Measurements from ENCODE around the gene DCLK1.

The DCLK1 gene

DNA sequence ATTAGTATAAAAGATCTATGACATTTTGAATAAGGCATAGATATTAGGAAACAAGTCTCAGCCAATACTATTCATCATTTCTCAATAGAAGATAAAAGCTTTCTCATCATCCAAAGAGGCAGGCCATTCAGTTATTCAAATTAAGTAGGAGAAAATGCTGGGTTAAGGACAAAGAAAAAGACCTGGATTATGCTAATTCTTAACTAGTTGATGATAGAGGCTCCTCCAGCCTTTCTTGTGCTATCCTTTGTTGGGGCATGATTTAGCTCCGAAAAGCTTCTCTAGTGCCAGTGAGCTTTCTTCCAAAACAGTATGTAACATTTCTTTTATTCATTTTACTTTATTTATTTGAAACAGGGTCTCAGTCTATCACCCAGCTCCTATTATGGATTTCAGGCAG is 223.0 kb downstream of the DCLK1 start:
- no peak for DNase-seq
- no peak for TF ChIP-seq GATA1 (IDR thresholded peaks at IDR 0.05; ENCODE audit: low read depth, low read length)
- no peak for TF ChIP-seq POLR2A (IDR thresholded peaks at IDR 0.05; ENCODE audit: low read length)

DNA sequence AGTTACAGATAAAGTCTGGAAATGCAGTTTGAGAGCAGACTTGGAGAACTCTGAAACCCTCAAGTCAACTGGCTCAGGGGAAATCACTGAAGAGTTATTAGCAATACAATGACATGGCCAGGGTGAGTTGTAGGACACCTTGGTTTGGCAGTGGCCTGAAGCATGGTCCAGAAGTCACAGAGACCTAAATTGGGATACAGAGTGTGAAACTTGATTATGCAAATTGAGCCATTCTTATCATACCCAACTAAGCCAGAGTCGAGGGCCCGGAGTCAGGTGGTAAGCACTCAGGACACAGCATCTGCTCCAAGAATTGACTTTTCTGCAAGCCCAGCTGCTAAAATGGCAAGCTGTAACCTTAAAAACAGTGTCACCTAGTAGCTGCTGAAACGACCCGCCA is 224.5 kb downstream of the DCLK1 start:
- DNase-seq, result no peak
- no peak for TF ChIP-seq GATA1 (IDR thresholded peaks at IDR 0.05; ENCODE audit: low read depth, low read length)
- TF ChIP-seq POLR2A (IDR thresholded peaks at IDR 0.05; ENCODE audit: low read length), result no peak

DNA sequence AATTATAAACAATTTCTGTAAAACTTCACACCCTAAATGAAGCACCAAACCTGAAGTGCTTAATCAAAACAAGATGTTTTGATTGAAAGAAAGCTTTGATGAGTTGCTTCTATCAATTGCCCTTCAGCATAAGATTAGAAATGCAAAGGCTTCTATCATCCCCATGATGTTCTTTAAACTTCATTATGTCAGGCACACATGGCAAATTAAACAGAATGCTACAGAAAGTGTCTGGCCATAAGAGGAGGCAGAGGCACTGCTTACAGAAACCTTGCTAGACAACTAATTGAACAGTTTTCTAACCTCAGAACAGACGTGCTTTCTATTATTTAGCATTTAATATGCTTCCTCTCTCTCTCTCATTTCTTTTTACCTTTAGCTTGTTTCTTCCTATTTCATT is 228.1 kb downstream of the DCLK1 start:
- TF ChIP-seq POLR2A (IDR thresholded peaks at IDR 0.05; ENCODE audit: low read length) (no peak), GATA1 (IDR thresholded peaks at IDR 0.05; ENCODE audit: low read depth, low read length) (no peak)
- DNase-seq, result no peak

DNA sequence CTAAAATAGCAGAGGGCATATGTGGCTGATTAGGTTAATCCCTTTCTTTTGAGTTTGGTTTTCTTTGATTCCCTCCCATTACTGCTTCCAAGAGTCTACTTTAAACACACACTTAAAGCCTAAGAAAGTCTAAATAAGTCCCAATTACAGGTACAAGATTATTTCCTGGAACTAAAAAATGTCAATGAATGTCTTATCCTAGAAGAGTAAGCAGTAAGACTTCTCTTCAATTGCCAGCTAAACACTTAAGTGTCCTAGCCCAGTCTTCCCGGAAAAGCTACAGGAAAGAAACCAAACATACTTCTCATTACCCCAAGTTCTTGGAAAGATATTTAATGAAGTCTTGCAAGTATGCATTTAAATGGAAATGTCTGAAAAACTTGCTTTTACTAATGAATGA is 233.1 kb downstream of the DCLK1 start:
- no peak for DNase-seq
- TF ChIP-seq POLR2A (IDR thresholded peaks at IDR 0.05; ENCODE audit: low read length) (no peak), GATA1 (IDR thresholded peaks at IDR 0.05; ENCODE audit: low read depth, low read length) (no peak)

DNA sequence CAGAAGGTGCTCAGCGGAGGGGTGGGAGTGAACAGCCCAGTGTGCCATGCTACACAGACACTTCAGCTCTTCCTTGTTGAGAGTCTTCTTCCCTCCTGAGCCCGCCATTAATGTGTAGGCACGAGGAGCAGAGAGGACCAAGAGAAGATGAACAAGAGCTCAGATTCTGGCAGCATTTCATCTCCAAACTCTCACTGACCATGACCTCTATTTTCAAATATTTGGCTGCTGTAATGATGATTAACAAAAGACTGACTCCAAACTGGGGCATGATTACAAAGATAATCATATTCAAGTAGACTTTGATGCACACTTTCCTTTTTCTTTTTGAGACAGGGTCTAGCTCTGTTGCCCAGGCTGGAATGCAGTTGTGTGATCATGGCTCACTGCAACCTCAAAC is 236.5 kb downstream of the DCLK1 start:
- DNase-seq, result no peak
- TF ChIP-seq POLR2A (IDR thresholded peaks at IDR 0.05; ENCODE audit: low read length) (no peak), GATA1 (IDR thresholded peaks at IDR 0.05; ENCODE audit: low read depth, low read length) (no peak)

DNA sequence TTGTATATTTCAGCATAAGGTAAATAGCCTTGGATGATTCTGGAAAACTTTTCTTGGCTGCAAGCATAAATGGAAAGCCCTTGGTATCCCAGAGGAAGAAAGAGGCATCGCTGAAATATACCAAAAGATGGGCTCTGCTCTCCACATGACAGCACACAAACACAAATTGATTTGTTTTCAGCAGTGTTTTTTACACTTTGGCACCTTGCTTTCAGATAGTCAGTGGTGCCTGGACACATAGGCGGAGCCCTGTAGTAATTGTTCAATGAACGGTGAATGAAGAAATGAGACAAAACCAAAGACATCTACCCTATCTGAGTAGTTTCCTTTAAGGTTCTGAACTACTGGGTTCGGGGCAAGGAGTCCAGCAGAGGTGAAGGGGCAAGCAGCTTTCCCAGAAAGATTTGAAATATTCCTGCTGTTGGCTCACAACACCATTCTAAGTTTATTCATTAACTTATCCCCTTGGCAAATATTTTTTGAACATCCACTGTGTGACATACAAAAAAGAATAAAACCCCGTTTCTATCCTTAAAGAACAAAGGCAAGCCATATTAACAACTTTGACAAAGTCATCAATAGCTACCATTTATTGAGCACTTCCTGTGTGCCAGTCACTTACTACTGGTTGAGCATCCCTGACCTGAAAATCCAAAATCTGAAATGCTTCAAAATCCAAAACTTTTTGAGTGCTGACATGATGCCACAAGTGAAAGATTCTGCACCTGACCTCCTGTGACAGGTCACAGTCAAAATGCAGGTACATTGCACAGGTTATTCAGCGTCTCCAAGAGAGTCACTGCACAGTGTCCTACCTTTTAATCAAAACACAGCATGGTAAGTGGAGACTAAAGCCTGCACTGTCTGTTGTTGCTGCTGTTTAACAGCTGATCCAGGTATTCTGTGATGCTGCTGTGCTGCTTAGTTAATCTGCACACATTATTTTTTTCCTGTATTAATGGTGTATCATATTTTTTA is 238.1 kb downstream of the DCLK1 start:
- no peak for TF ChIP-seq POLR2A (IDR thresholded peaks at IDR 0.05; ENCODE audit: low read length)
- no peak for TF ChIP-seq GATA1 (IDR thresholded peaks at IDR 0.05; ENCODE audit: low read depth, low read length)
- DNase-seq, result no peak

DNA sequence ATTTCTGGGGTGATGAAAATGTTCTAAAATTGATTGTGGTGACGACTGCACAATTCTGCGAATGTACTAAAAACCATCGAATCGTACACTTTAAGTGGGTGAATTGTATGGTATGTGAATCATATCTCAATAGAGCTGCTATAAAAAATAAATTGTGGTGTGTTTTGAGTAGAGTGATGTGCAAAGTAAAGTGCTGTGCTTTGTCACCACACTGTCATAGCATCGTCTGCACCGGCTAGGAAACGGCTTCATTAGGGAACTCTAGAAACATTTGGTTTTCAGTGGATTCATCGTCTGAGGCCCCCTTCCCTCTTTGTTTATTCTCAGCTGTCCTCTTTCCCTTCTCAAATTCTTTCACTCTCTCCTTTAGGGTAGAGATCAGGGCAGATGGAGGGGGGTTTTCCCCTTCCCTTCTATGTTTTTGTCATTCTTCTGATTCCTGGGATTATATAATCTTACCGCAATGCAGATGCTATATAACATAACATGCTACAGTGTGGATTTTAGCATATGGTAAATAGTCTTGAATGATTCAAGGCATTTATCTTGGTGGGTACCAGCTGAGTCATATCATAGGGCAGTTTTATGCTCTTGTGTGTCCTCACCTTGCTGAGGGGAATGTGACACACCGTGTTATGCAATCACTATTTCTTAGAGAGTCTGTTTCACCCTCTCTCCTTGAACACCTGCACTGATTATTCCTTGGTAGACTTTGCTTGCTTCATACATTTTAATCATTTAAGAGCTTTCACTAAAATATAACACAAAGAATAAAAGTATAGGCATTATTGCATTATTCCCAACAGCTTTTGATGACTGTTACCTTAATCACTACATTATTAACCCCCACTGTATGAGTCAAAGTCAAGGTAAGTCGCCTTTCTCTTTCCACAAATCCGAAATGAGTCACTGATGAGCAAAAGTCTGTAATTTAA is 239.4 kb downstream of the DCLK1 start:
- TF ChIP-seq POLR2A (IDR thresholded peaks at IDR 0.05; ENCODE audit: low read length) (no peak), GATA1 (IDR thresholded peaks at IDR 0.05; ENCODE audit: low read depth, low read length) (no peak)
- DNase-seq, result no peak

DNA sequence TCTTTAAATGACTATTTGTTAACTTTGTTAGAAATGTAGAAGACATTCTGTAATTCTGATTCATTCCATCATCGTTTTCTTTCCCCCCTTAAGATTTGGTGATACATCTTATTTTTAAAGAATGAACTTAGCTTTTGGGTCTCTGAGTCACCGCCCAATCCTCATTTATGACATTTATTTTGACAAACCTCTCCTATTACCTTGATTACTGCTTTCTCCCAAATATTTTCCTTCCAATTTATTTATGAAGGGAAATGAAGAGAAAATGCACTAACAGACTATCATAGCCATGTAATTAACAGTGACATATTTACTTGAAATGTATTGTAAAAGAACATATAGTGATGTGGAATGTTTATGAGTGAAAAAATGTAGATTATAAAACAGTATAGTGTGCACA is 241.6 kb downstream of the DCLK1 start:
- no peak for TF ChIP-seq POLR2A (IDR thresholded peaks at IDR 0.05; ENCODE audit: low read length)
- DNase-seq, result no peak

DNA sequence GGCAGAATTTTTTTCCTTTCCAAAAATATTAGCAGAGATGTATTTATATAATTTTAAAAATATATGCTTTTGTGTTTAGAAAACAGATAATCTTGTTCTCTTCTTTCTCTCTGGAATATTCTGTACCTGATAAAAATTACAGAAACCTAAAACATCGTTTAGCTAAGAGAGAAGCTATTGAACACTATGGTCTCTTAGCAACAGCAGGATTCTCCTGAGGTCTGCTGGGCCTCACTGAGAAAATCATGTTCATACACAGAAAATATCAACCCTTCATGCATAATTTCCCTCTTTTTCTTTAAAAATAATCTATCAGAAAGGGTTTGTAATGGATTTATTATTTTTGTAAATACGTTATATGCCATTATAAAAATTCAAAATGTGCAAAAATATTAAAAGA is 242.2 kb downstream of the DCLK1 start:
- DNase-seq, result no peak
- TF ChIP-seq GATA1 (IDR thresholded peaks at IDR 0.05; ENCODE audit: low read depth, low read length) (no peak), POLR2A (IDR thresholded peaks at IDR 0.05; ENCODE audit: low read length) (no peak)

DNA sequence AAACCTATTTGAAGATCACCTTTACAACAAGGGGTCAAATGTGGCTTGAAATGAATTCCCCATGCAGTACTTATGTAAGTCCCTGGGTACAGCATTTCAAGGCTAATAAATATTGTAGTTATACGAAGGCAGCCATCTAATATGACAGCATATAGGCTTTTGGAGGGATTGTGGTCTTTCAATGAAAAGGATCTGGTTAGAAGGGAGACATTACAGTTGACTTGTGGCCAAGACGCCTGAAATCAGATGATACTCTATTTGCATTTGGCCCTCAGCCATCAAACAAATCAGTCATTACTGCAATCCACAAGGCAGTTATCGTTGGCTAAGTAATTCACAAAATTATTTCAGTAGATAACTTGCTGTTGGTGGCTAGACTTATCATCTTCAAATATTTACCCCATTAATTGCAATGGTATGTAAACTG is 242.7 kb downstream of the DCLK1 start:
- DNase-seq, result no peak
- no peak for TF ChIP-seq POLR2A (IDR thresholded peaks at IDR 0.05; ENCODE audit: low read length)
- no peak for TF ChIP-seq GATA1 (IDR thresholded peaks at IDR 0.05; ENCODE audit: low read depth, low read length)

DNA sequence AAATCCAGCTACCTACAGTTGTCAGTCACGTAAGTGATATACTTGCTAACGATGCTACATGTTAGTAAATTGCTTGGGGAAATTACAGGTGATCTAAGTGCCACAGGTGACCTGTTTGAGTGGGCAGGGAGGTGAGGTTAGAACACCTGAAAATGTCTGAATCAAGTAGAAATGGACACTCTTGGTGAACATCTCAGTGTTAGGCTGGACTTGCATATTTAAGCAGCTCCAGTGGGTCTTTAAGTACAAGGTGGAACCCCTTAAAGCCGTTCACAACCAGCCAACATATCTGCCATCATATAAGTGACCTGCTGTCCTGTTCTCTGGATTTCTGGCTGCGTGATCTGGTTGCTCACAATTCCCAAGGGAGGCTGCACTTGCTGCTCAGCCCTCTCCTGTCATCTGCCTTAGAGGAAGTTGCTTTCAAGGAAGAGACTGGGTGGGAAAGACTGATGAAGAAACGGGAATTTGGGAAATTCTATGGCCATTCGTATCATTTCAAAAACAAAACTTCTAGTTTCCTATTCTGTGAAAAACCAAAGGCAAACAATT is 244.0 kb downstream of the DCLK1 start:
- DNase-seq, result no peak

DNA sequence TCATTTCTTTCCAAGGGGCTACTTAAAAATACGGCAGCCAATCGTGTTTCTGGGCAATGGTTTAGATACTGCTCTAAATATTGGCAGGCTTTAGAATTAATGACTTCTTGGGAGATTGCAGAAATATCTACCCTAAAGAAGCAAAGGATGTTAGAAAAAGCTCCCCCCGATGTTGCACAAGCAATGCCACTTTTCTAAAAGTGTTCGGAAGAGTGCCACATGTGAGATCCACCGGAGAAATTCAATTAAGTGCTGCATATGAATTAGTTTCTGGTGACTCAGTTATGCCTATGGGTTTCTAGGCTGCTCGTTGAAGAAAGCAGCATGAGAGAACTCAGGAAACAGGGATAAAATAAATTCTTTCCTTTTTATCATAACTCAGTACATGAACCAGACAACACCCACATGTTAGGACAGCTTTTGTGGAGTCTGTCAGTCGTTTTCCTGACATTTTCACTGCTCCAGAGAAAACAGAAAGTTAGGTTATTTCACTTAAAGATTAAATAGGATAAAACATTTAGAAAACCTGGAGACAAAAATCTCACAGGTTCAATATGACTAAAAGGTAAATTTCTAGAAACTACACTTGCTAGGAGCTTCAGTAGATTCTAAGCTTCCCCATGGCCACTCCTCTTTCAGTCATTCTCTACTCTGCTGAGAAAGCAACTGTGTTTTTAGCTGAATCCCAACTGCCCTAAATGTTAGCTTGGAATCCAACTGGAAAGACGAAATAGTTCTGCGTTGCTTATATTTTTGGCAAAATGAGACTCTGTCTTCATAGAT is 244.7 kb downstream of the DCLK1 start:
- TF ChIP-seq GATA1 (IDR thresholded peaks at IDR 0.05; ENCODE audit: low read depth, low read length), result no peak
- TF ChIP-seq POLR2A (IDR thresholded peaks at IDR 0.05; ENCODE audit: low read length), result no peak

More for the DNA sequence above, 244.0 kb downstream of the DCLK1 start:
- no peak for TF ChIP-seq POLR2A (IDR thresholded peaks at IDR 0.05; ENCODE audit: low read length)
- TF ChIP-seq GATA1 (IDR thresholded peaks at IDR 0.05; ENCODE audit: low read depth, low read length), result no peak

DNA sequence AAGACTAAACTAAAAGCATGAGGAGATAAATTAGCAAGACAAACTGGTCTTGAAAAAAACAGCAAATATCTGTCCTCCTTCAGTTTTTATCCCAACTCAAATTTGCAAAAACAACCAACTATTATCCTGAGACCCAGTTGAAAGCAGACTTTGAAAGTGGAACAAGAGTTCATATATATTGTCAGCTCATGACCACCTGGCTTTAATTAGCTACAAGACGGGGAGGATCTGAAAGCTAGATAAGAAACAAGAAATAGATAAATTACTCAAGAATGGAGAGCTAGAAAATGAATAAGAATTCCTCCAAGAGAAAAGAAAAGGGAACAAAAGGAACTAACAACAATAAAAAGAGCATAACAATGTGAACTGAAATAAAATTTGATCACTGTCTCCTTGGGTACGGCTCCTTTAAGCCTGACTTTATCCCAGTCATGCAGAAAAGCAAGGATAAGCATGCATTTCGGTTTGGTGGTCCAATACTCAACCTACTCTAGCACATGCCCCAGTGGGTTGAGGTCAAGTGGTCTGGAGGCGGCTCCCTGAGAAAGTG is 246.9 kb downstream of the DCLK1 start:
- no peak for DNase-seq
- TF ChIP-seq GATA1 (IDR thresholded peaks at IDR 0.05; ENCODE audit: low read depth, low read length) (no peak), POLR2A (IDR thresholded peaks at IDR 0.05; ENCODE audit: low read length) (no peak)

More for the DNA sequence above, 244.7 kb downstream of the DCLK1 start:
- DNase-seq, result no peak

Measured in erythroblast (primary cell).